Gastroesophageal sphincter (tissue), 4 donors: ENCODE measurements around the gene TGFBR3. TPM values are rescaled to one million over a fixed set of nuclear protein-coding genes. Genes with fewer than 3 reads are reported as not detected.
A peak's percentile ranks its signal among the peaks of the same experiment; 100 is the strongest.

Source experiments
- ATAC-seq: fragments of 150-250 bp; one replicate; pipeline ENCODE4 v1.9.1; 2016; ENCODE audit warnings: mild to moderate bottlenecking, moderate library complexity
- H3K27ac ChIP-seq, 4 donors: fragments of 200-600 bp; sonication (generic) in 3 of 4; 1 replicate in 3 of 4; 2 replicates in 1 of 4; pipeline ENCODE4 v1.5.1; 2016 to 2019
- H3K27me3 ChIP-seq: fragments of 200-600 bp; sonication (generic); one replicate; pipeline ENCODE4 v1.5.1; 2019
- H3K36me3 ChIP-seq, 2 donors: fragments of 200-600 bp; sonication (generic); one replicate each; pipeline ENCODE4 v1.5.1; 2019; ENCODE audit warnings: control low read depth in 1 of 2
- H3K4me1 ChIP-seq, 3 donors: fragments of 200-600 bp; sonication (generic); 1 replicate in 2 of 3; 2 replicates in 1 of 3; pipeline ENCODE4 v1.5.1; 2016 to 2019; ENCODE audit warnings: control low read depth in 2 of 3
- H3K4me3 ChIP-seq, 2 donors: fragments of 200-600 bp; sonication (generic); one replicate each; pipeline ENCODE4 v1.5.1; 2019; ENCODE audit warnings: mild to moderate bottlenecking in 1 of 2, moderate library complexity in 1 of 2
- H3K9me3 ChIP-seq, 3 donors: fragments of 200-600 bp; sonication (generic); one replicate each; pipeline ENCODE4 v1.5.1; 2017 to 2019; ENCODE audit warnings: control low read depth in 2 of 3
- CTCF ChIP-seq, 4 experiments: fragments of 200-600 bp in 2 of 4; fragments of 450-650 bp in 2 of 4; sonication (generic) in 1 of 4; IDR thresholded peaks; one replicate each; pipeline ENCODE4 v1.5.1; 2017 to 2019; ENCODE audit warnings: antibody characterized with exemption in 4 of 4, mild to moderate bottlenecking in 2 of 4, moderate library complexity in 2 of 4
- EP300 ChIP-seq: sonication (generic); formaldehyde crosslinking; IDR thresholded peaks from one replicate; pipeline ENCODE4 v1.6.1; 2017; ENCODE audit warnings: antibody characterized with exemption, mild to moderate bottlenecking
- POLR2A ChIP-seq, 2 donors: fragments of 450-650 bp; IDR thresholded peaks; one replicate each; pipeline ENCODE4 v1.6.1; 2017; ENCODE audit warnings: antibody characterized with exemption in 2 of 2, mild to moderate bottlenecking in 2 of 2, moderate library complexity in 1 of 2
- POLR2AphosphoS5 ChIP-seq: sonication (generic); formaldehyde crosslinking; IDR thresholded peaks from one replicate; pipeline ENCODE4 v1.6.1; 2017; ENCODE audit warnings: antibody characterized with exemption
- WGBS, 2 donors: methylation state at CpG; one replicate each; pipeline ENCODE4 v1.1.5; 2018; ENCODE audit warnings: low coverage in 1 of 2; 5-methylcytosine and 5-hydroxymethylcytosine counted together
- total RNA-seq, 4 donors: library from RNA; depleted of rRNA; stranded (reverse); fragments of >200 nt; gene quantifications; one replicate each; pipeline ENCODE4 v1.1.0, GENCODE V29; 2016

Gene TGFBR3
- total RNA-seq, 4 donors from 2014 or later = 176 to 315 (median 248) TPM

- no peaks in the 10 kb centered on the region for H3K36me3 ChIP-seq
- WGBS, 2 donors = 44 to 47% methylated on average over 4 to 7 of the region's 8 CpGs
- H3K27ac ChIP-seq = peak overlapping the region in 3 of 4 donors; percentile 71 to 74 (median 74)
- peaks cover 31 to 91% (median 50%) of the 10 kb centered on the region in 3 donors for H3K4me1 ChIP-seq
- H3K4me3 ChIP-seq = no peak overlapping the region
- H3K9me3 ChIP-seq = no peaks in the 10 kb centered on the region
- H3K27me3 ChIP-seq = no peaks in the 10 kb centered on the region
- TF ChIP-seq EP300 = no peak
- TF ChIP-seq POLR2AphosphoS5 = no peak
- no peak for TF ChIP-seq POLR2A (IDR thresholded peaks at IDR 0.05)
- no peak for TF ChIP-seq CTCF (IDR thresholded peaks at IDR 0.05)
- peak; percentile 6 for ATAC-seq
Observed at GRCh38 chr1:91805311-91805801, 80.6 kb downstream of the TGFBR3 start.

GRCh38 chr1:91804546-91805023, 81.4 kb downstream of the TGFBR3 start:
- Histone ChIP-seq H3K4me1 (peaks cover 31 to 88% (median 53%) of the 10 kb centered on the region in 3 donors), H3K36me3 (no peaks in the 10 kb centered on the region), H3K9me3 (no peaks in the 10 kb centered on the region), H3K27ac (peak overlapping the region; percentile 6 to 74 (median 72)), H3K27me3 (no peaks in the 10 kb centered on the region), H3K4me3 (no peak overlapping the region)
- WGBS, 2 donors = 75 to 100% methylated on average over 2 to 4 of the region's 13 CpGs
- no peak for ATAC-seq
- no peak for TF ChIP-seq CTCF (IDR thresholded peaks at IDR 0.05)
- TF ChIP-seq POLR2AphosphoS5 = no peak
- no peak for TF ChIP-seq POLR2A (IDR thresholded peaks at IDR 0.05)
- no peak for TF ChIP-seq EP300

- 50 to 52% methylated on average over 4 to 5 of the region's 6 CpGs for WGBS, 2 donors
Observed at GRCh38 chr1:91803847-91804545, 82.0 kb downstream of the TGFBR3 start.

GRCh38 chr1:91803123-91803522, 82.8 kb downstream of the TGFBR3 start:
- WGBS, 2 donors = 60 to 71% methylated on average over 1 to 8 of the region's 8 CpGs
- Histone ChIP-seq H3K4me3 (no peak overlapping the region), H3K4me1 (peaks cover 36 to 89% (median 68%) of the 10 kb centered on the region in 3 donors), H3K9me3 (no peaks in the 10 kb centered on the region), H3K27me3 (no peaks in the 10 kb centered on the region), H3K27ac (peak overlapping the region in 3 of 4 donors; percentile 67 to 74 (median 71)), H3K36me3 (no peaks in the 10 kb centered on the region)
- peak; percentile 44 for ATAC-seq
- peak; percentile 59 for TF ChIP-seq POLR2AphosphoS5
- no peak for TF ChIP-seq EP300

More at GRCh38 chr1:91803847-91804545, 82.0 kb downstream of the TGFBR3 start:
- no peaks in the 10 kb centered on the region for H3K27me3 ChIP-seq
- no peak for TF ChIP-seq POLR2A (IDR thresholded peaks at IDR 0.05)
- no peak for TF ChIP-seq EP300
- TF ChIP-seq POLR2AphosphoS5 = no peak
- peak overlapping the region; percentile 6 to 74 (median 72) for H3K27ac ChIP-seq
- no peak for ATAC-seq
- H3K36me3 ChIP-seq = no peaks in the 10 kb centered on the region
- peaks cover 35 to 88% (median 59%) of the 10 kb centered on the region in 3 donors for H3K4me1 ChIP-seq
- H3K9me3 ChIP-seq = no peaks in the 10 kb centered on the region
- no peak overlapping the region for H3K4me3 ChIP-seq

GRCh38 chr1:91801496-91802115, 84.3 kb downstream of the TGFBR3 start:
- no peaks in the 10 kb centered on the region for H3K27me3 ChIP-seq
- H3K4me1 ChIP-seq = peaks cover 27 to 89% (median 69%) of the 10 kb centered on the region in 3 donors
- peaks cover 0 to 8% of the 10 kb centered on the region in 2 donors for H3K36me3 ChIP-seq
- peak; percentile 20 for ATAC-seq
- H3K4me3 ChIP-seq = no peak overlapping the region
- TF ChIP-seq EP300 = no peak
- TF ChIP-seq POLR2AphosphoS5 = peak; percentile 73
- H3K9me3 ChIP-seq = no peaks in the 10 kb centered on the region
- H3K27ac ChIP-seq = peak overlapping the region in 3 of 4 donors; percentile 64 to 74 (median 71)
- 83% methylated on average over 3 of the region's 3 CpGs for WGBS, 2 donors

- 50 to 73% methylated on average over 2 to 3 of the region's 3 CpGs for WGBS, 2 donors
- ATAC-seq = no peak
- Histone ChIP-seq H3K4me3 (no peak overlapping the region), H3K36me3 (peaks cover 0 to 14% of the 10 kb centered on the region in 2 donors), H3K4me1 (peaks cover 25 to 89% (median 62%) of the 10 kb centered on the region in 3 donors), H3K9me3 (no peaks in the 10 kb centered on the region), H3K27me3 (no peaks in the 10 kb centered on the region), H3K27ac (peak overlapping the region in 3 of 4 donors; percentile 74 to 84 (median 74))
- no peak for TF ChIP-seq CTCF (IDR thresholded peaks at IDR 0.05)
- no peak for TF ChIP-seq EP300
- no peak for TF ChIP-seq POLR2A (IDR thresholded peaks at IDR 0.05)
- no peak for TF ChIP-seq POLR2AphosphoS5
Observed at GRCh38 chr1:91799863-91800262, 86.1 kb downstream of the TGFBR3 start.
